ENCODE measurements around the gene NDUFA8.

- TF ChIP-seq CTCF (IDR thresholded peaks at IDR 0.05), result no peak
- TF ChIP-seq POLR2A (IDR thresholded peaks at IDR 0.05), result no peak
Observed at GRCh38 chr9:122179054-122179689, 19.6 kb upstream of the NDUFA8 start.
